ENCODE results near the gene KCNK1. TPM values are rescaled to one million over a fixed set of nuclear protein-coding genes. Genes with fewer than 3 reads are reported as not detected.

The KCNK1 gene
- total RNA-seq, 6 experiments from 2014 or later = not detected

DNA sequence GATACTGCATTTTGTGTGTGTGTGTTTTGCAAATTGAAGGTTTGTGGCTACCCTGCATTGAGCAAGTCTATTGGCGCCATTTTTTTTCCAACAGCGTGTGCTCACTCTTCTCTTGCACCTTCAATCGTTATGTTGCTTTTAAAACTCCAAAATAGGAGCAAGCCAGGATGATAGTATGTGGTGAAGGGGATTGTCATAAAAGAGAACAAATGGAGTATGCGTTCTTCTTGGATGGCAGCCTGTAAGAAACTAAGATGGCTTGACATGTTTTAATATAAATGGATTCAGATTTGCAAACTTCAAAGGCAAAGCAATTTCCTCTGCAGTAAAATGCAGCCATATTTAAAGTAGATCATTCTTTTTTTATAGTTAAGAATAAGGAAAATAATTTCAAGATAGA, 43.2 kb upstream of the KCNK1 start:
- TF ChIP-seq CTCF (IDR thresholded peaks at IDR 0.05) = no peak
- H3K27me3 Mint-ChIP-seq (ENCODE audit: insufficient read depth) = no peaks in the 10 kb centered on the region
- no peak overlapping the region for H3K4me3 Mint-ChIP-seq
- peaks cover 39% of the 10 kb centered on the region for H3K9me3 Mint-ChIP-seq
- DNase-seq = no peak
- H3K27ac Mint-ChIP-seq = no peak overlapping the region
- H3K4me1 Mint-ChIP-seq (ENCODE audit: low read depth) = no peaks in the 10 kb centered on the region
- H3K36me3 Mint-ChIP-seq (ENCODE audit: low read depth) = no peaks in the 10 kb centered on the region

- Mint-ChIP-seq H3K4me3 (no peak overlapping the region), H3K27me3 (ENCODE audit: insufficient read depth) (no peaks in the 10 kb centered on the region), H3K9me3 (peaks cover 29% of the 10 kb centered on the region), H3K27ac (no peak overlapping the region), H3K36me3 (ENCODE audit: low read depth) (no peaks in the 10 kb centered on the region), H3K4me1 (ENCODE audit: low read depth) (no peaks in the 10 kb centered on the region)
- TF ChIP-seq CTCF (IDR thresholded peaks at IDR 0.05) = no peak
- DNase-seq = no peak
These were observed 41.0 kb upstream of the KCNK1 start for GRCh38 chr1:233572896-233573295.

DNA sequence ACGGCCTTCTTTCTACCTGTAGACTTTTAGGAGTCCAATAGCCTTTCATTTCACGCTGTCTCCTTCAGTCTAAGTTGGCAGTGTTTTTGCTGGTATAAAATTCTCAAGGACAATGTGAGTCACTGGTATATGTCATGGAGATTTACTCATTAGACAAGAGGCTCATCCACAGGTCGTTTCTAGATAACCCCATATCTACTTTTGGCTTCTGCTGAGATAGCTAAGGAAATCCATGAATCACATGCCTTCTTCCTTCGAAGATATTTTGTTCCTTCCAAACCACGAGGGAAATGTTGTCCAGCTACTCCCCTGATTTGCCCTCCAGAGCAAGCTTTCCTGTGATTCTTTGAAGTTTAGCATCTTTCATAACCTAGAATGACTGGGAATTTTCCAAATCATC, 38.5 kb upstream of the KCNK1 start:
- no peak for TF ChIP-seq CTCF (IDR thresholded peaks at IDR 0.05)

GRCh38 chr1:233582439-233582838, 31.5 kb upstream of the KCNK1 start:
- Mint-ChIP-seq H3K9me3 (peaks cover 43% of the 10 kb centered on the region), H3K36me3 (ENCODE audit: low read depth) (no peaks in the 10 kb centered on the region), H3K27me3 (ENCODE audit: insufficient read depth) (no peaks in the 10 kb centered on the region; the same call in 1 of the 2 replicates), H3K4me3 (no peak overlapping the region), H3K27ac (no peak overlapping the region), H3K4me1 (ENCODE audit: low read depth) (no peaks in the 10 kb centered on the region)
- no peak for DNase-seq
- no peak for TF ChIP-seq CTCF (IDR thresholded peaks at IDR 0.05)

More for the DNA sequence above, 38.5 kb upstream of the KCNK1 start:
- peaks cover 24% of the 10 kb centered on the region for H3K9me3 Mint-ChIP-seq
- H3K36me3 Mint-ChIP-seq (ENCODE audit: low read depth) = no peaks in the 10 kb centered on the region
- no peaks in the 10 kb centered on the region for H3K27me3 Mint-ChIP-seq (ENCODE audit: insufficient read depth)
- no peaks in the 10 kb centered on the region for H3K4me1 Mint-ChIP-seq (ENCODE audit: low read depth)
- DNase-seq = no peak
- H3K4me3 Mint-ChIP-seq = no peak overlapping the region
- no peak overlapping the region for H3K27ac Mint-ChIP-seq

- Mint-ChIP-seq H3K27ac (no peak overlapping the region), H3K4me3 (no peak overlapping the region), H3K36me3 (ENCODE audit: low read depth) (no peaks in the 10 kb centered on the region), H3K27me3 (ENCODE audit: insufficient read depth) (no peaks in the 10 kb centered on the region; the same call in 1 of the 2 replicates), H3K9me3 (peaks cover 45% of the 10 kb centered on the region), H3K4me1 (ENCODE audit: low read depth) (no peaks in the 10 kb centered on the region)
- no peak for TF ChIP-seq CTCF (IDR thresholded peaks at IDR 0.05)
- DNase-seq = no peak
These were observed 29.5 kb upstream of the KCNK1 start for GRCh38 chr1:233584376-233584775.

DNA sequence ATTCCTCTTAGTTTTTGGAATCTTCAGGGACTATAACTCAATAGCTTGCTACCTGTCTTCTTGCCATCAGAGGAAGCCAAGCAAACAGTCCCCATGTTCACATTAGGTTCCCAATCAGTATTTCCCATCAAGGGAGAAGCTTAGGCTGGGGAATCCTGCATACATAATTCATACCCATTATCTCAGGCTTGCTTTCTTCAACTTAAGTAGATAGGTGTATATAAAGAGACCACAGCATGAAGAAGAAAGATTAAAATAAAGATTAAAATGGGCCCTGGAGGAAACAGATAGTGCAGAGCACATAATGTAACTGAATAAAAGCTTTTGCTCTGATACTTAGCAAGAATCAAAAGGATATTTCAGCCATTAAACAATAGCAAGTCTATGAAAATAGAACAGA, 29.0 kb upstream of the KCNK1 start:
- no peak overlapping the region for H3K4me3 Mint-ChIP-seq
- H3K9me3 Mint-ChIP-seq = peaks cover 45% of the 10 kb centered on the region
- TF ChIP-seq CTCF (IDR thresholded peaks at IDR 0.05) = no peak
- no peaks in the 10 kb centered on the region for H3K36me3 Mint-ChIP-seq (ENCODE audit: low read depth)
- no peaks in the 10 kb centered on the region; the same call in 1 of the 2 replicates for H3K27me3 Mint-ChIP-seq (ENCODE audit: insufficient read depth)
- no peaks in the 10 kb centered on the region for H3K4me1 Mint-ChIP-seq (ENCODE audit: low read depth)
- no peak for DNase-seq
- no peak overlapping the region for H3K27ac Mint-ChIP-seq
